ENCODE measurements around the gene CTSA. TPM values are rescaled to one million over a fixed set of nuclear protein-coding genes. Genes with fewer than 3 reads are reported as not detected.

The CTSA gene
- 100 to 1,000 TPM; 118 to 137 (median 134) TPM for polyA plus RNA-seq (ENCODE audit: insufficient read length in 4 of 4)

GRCh38 chr20:45890985-45891983 lies at the start of gene CTSA, which contains the start of gene NEURL2:
Gene CTSA (plus strand): TSS chr20:45891335. CDS start chr20:45891569, 234 bp downstream.
Gene NEURL2 (minus strand): TSS chr20:45891208. CDS start chr20:45890991, 217 bp downstream.
- peak; percentile 84 to 90 (median 86) for DNase-seq (ENCODE audit: low read depth in 4 of 4, low spot score in 3 of 4)

GRCh38 chr20:45841407-45842129 lies 49.6 kb upstream of the CTSA start:
- no peak for DNase-seq (ENCODE audit: low read depth in 4 of 4, low spot score in 3 of 4)

GRCh38 chr20:45842169-45842812 lies 48.8 kb upstream of the CTSA start:
- no peak for DNase-seq (ENCODE audit: low read depth in 4 of 4, low spot score in 3 of 4)

- no peak for DNase-seq (ENCODE audit: low read depth in 4 of 4, low spot score in 3 of 4)
These were observed 47.6 kb upstream of the CTSA start for GRCh38 chr20:45843506-45843905.

GRCh38 chr20:45845452-45845851 lies 45.7 kb upstream of the CTSA start:
- DNase-seq (ENCODE audit: low read depth in 4 of 4, low spot score in 3 of 4) = no peak

- DNase-seq (ENCODE audit: low read depth in 4 of 4, low spot score in 3 of 4) = no peak
These were observed 42.7 kb upstream of the CTSA start for GRCh38 chr20:45848421-45848820.

- no peak for DNase-seq (ENCODE audit: low read depth in 4 of 4, low spot score in 3 of 4)
These were observed 42.1 kb upstream of the CTSA start for GRCh38 chr20:45848969-45849582.

GRCh38 chr20:45850238-45850637 lies 40.9 kb upstream of the CTSA start:
- no peak for DNase-seq (ENCODE audit: low read depth in 4 of 4, low spot score in 3 of 4)

GRCh38 chr20:45850926-45851325 lies 40.2 kb upstream of the CTSA start:
- no peak for DNase-seq (ENCODE audit: low read depth in 4 of 4, low spot score in 3 of 4)

GRCh38 chr20:45851501-45851900 lies 39.6 kb upstream of the CTSA start:
- DNase-seq (ENCODE audit: low read depth in 4 of 4, low spot score in 3 of 4) = no peak

- no peak for DNase-seq (ENCODE audit: low read depth in 4 of 4, low spot score in 3 of 4)
These were observed 38.8 kb upstream of the CTSA start for GRCh38 chr20:45852326-45852725.

- DNase-seq (ENCODE audit: low read depth in 4 of 4, low spot score in 3 of 4) = no peak
These were observed 37.7 kb upstream of the CTSA start for GRCh38 chr20:45853484-45853883.

- DNase-seq (ENCODE audit: low read depth in 4 of 4, low spot score in 3 of 4) = peak; percentile 100
These were observed 33.8 kb upstream of the CTSA start, which contains the start of the genes ACOT8 and ZSWIM3 for GRCh38 chr20:45857114-45857881. Gene ACOT8 (minus strand): TSS chr20:45857392. CDS start chr20:45857315, 77 bp downstream. Gene ZSWIM3 (plus strand): TSS chr20:45857614. CDS start chr20:45857826, 212 bp downstream.

GRCh38 chr20:45857882-45858216 lies 33.3 kb upstream of the CTSA start:
- no peak for DNase-seq (ENCODE audit: low read depth in 4 of 4, low spot score in 3 of 4)

- peak in 1 of 4 donors; percentile 19 for DNase-seq (ENCODE audit: low read depth in 4 of 4, low spot score in 3 of 4)
These were observed 31.2 kb upstream of the CTSA start for GRCh38 chr20:45859916-45860315.

GRCh38 chr20:45860560-45861220 lies 30.4 kb upstream of the CTSA start:
- no peak for DNase-seq (ENCODE audit: low read depth in 4 of 4, low spot score in 3 of 4)

GRCh38 chr20:45861221-45862075 lies 29.7 kb upstream of the CTSA start:
- DNase-seq (ENCODE audit: low read depth in 4 of 4, low spot score in 3 of 4) = no peak
